CD4-positive, alpha-beta T cell treated with Interleukin-10 for 1 hour (primary cell): ENCODE data around the gene LRRC8E.
A peak's percentile ranks its signal among the peaks of the same experiment; 100 is the strongest.
"Not testable (repeated sequence)": the region's sequence is repeated elsewhere in the genome, so short reads cannot be mapped to it uniquely, and the experiment has no call there.

Source experiments
- DNase-seq: peaks from one replicate; pipeline ENCODE4 v3.0.0-alpha.2; 2020

Gene LRRC8E

GRCh38 chr19:7921967-7922835 is 33.9 kb downstream of the LRRC8E start:
- DNase-seq = no peak

- DNase-seq = no peak
These were observed 34.5 kb downstream of the LRRC8E start for GRCh38 chr19:7922836-7923195.

GRCh38 chr19:7923295-7924191 is 35.2 kb downstream of the LRRC8E start:
- no peak for DNase-seq

- no peak for DNase-seq
These were observed 35.9 kb downstream of the LRRC8E start for GRCh38 chr19:7924241-7924640.

- no peak for DNase-seq
These were observed 36.4 kb downstream of the LRRC8E start for GRCh38 chr19:7924651-7925170.

GRCh38 chr19:7925171-7925851 is 37.0 kb downstream of the LRRC8E start:
- DNase-seq = peak; percentile 80

- DNase-seq = peak; percentile 84
These were observed 37.9 kb downstream of the LRRC8E start, which contains the start of gene CTXN1 for GRCh38 chr19:7926021-7926726. TSS of gene CTXN1 (minus strand) at chr19:7926135. CDS start at chr19:7925538, 597 bp downstream.

- no peak for DNase-seq
These were observed 38.7 kb downstream of the LRRC8E start for GRCh38 chr19:7926727-7927604.

GRCh38 chr19:7927605-7928333 is 39.5 kb downstream of the LRRC8E start:
- no peak for DNase-seq

GRCh38 chr19:7928334-7928706 is 40.0 kb downstream of the LRRC8E start:
- DNase-seq = no peak

GRCh38 chr19:7928741-7929701 is 40.7 kb downstream of the LRRC8E start:
- DNase-seq = peak; percentile 81

GRCh38 chr19:7930030-7930429 is 41.7 kb downstream of the LRRC8E start:
- DNase-seq = not testable (repeated sequence)

GRCh38 chr19:7930765-7931164 is 42.5 kb downstream of the LRRC8E start:
- DNase-seq = no peak

- no peak for DNase-seq
These were observed 43.1 kb downstream of the LRRC8E start for GRCh38 chr19:7931221-7932061.

GRCh38 chr19:7932276-7932929 is 44.1 kb downstream of the LRRC8E start:
- no peak for DNase-seq

- no peak for DNase-seq
These were observed 44.6 kb downstream of the LRRC8E start for GRCh38 chr19:7932930-7933300.

- DNase-seq = no peak
These were observed 45.1 kb downstream of the LRRC8E start for GRCh38 chr19:7933411-7933810.
